PC-3 (cell line): Measurements from ENCODE around the gene GPR68. TPM values are rescaled to one million over a fixed set of nuclear protein-coding genes. Genes with fewer than 3 reads are reported as not detected.

Experiments used
- ATAC-seq: fragments of 200-7000 bp; cut with Tn5 transposase; 2 replicates; pipeline ENCODE4 v1.9.1; 2020; ENCODE audit warnings: mild to moderate bottlenecking, moderate library complexity
- BruUV-seq: library from RNA; stranded (reverse); fragments of 400-500 nt; replicated peaks from 2 replicates; lab custom pipeline; 2021; lab: Mats Ljungman, UMichigan
- CTCF ChIA-PET: fragments of 300-600 bp; sonication (Branson Sonifier 250); formaldehyde crosslinking; loops from one replicate; lab custom pipeline; 2022; ENCODE audit warnings: antibody characterized with exemption; lab: Charles Lee
- POLR2A ChIA-PET: fragments of 300-600 bp; sonication (Branson Sonifier 250); formaldehyde crosslinking; loops from one replicate; lab custom pipeline; 2022; ENCODE audit warnings: antibody characterized with exemption; ENCODE audit not compliant: unreplicated experiment; lab: Charles Lee
- DNase-seq: peaks from one replicate; pipeline ENCODE4 v3.0.0-alpha.2; 2015
- H2AFZ ChIP-seq: fragments of 300-600 bp; sonication (generic); 2 replicates; pipeline ENCODE4 v1.6.0; 2016; ENCODE audit warnings: antibody characterized with exemption, low read length
- H3F3A ChIP-seq: fragments of 300-600 bp; sonication (generic); one replicate; pipeline ENCODE4 v1.6.0; 2017; ENCODE audit warnings: antibody characterized with exemption, low read length, control low read depth, mild to moderate bottlenecking; ENCODE audit not compliant: unreplicated experiment
- H3K27ac ChIP-seq: fragments of 300-600 bp; sonication (generic); 2 replicates; pipeline ENCODE4 v1.5.1; 2016; ENCODE audit warnings: mild to moderate bottlenecking, low read length
- H3K27me3 ChIP-seq: fragments of 300-600 bp; sonication (generic); 2 replicates; pipeline ENCODE4 v1.6.1; 2016; ENCODE audit warnings: low read length, mixed read lengths
- H3K36me3 ChIP-seq: fragments of 300-600 bp; sonication (generic); 2 replicates; pipeline ENCODE4 v1.6.1; 2016; ENCODE audit warnings: low read depth, mixed run types, low read length, mixed read lengths
- H3K4me1 ChIP-seq: fragments of 300-600 bp; sonication (generic); 2 replicates; pipeline ENCODE4 v1.5.1; 2016; ENCODE audit warnings: low read length; ENCODE audit not compliant: insufficient read depth
- H3K4me2 ChIP-seq: fragments of 300-600 bp; sonication (generic); 2 replicates; pipeline ENCODE4 v1.6.0; 2016; ENCODE audit warnings: low read length
- H3K4me3 ChIP-seq: fragments of 300-600 bp; sonication (generic); 2 replicates; pipeline ENCODE4 v1.5.1; 2016; ENCODE audit warnings: mild to moderate bottlenecking, low read length, mixed read lengths
- H3K79me2 ChIP-seq: fragments of 300-600 bp; sonication (generic); 2 replicates; pipeline ENCODE4 v1.6.1; 2017; ENCODE audit warnings: low read length, mixed read lengths
- H3K9ac ChIP-seq: fragments of 300-600 bp; sonication (generic); 2 replicates; pipeline ENCODE4 v1.6.0; 2016; ENCODE audit warnings: mild to moderate bottlenecking, low read length
- H3K9me2 ChIP-seq: fragments of 300-600 bp; sonication (generic); replicated peaks from 2 replicates; pipeline ENCODE4 v1.6.1; 2016; ENCODE audit warnings: mixed run types, low read length, mixed read lengths
- H3K9me3 ChIP-seq: fragments of 300-600 bp; sonication (generic); 2 replicates; pipeline ENCODE4 v1.6.1; 2016; ENCODE audit warnings: low read length, mixed read lengths
- H4K20me1 ChIP-seq: fragments of 300-600 bp; sonication (generic); 2 replicates; pipeline ENCODE4 v1.6.1; 2016; ENCODE audit warnings: low read length, mixed read lengths
- EZH2 ChIP-seq: fragments of 300-600 bp; sonication (generic); IDR thresholded peaks from one replicate; pipeline ENCODE4 v1.6.1; 2017; ENCODE audit warnings: antibody characterized with exemption, mild to moderate bottlenecking, low read length; ENCODE audit not compliant: unreplicated experiment
- EZH2phosphoT487 ChIP-seq: fragments of 300-600 bp; sonication (generic); IDR thresholded peaks from 2 replicates; pipeline ENCODE4 v1.6.1; 2018; ENCODE audit warnings: mild to moderate bottlenecking, antibody characterized with exemption, low read length, borderline replicate concordance
- intact Hi-C: fragments of 100-400 bp; cut with micrococcal nuclease; formaldehyde crosslinking; loops from 2 replicates; pipeline ENCODE4 v1.9.0; 2023
- total RNA-seq: library from RNA; depleted of rRNA; stranded (reverse); fragments of >200 nt; gene quantifications from 2 replicates; pipeline ENCODE4 v1.2.3, GENCODE V29; 2014
- TF ChIP-seq, protein P1 (sequence below): fragments of 300-600 bp; sonication (generic); conservative IDR thresholded peaks from 2 replicates; pipeline ENCODE4 v1.5.1; 2017; ENCODE audit warnings: antibody characterized with exemption, low read depth, mild to moderate bottlenecking, low read length

GPR68 gene
- total RNA-seq, 1 experiment from 2014 or later: 1.5 TPM

GRCh38 chr14:91272341-91273272 lies 28.1 kb upstream of the GPR68 start:
- no peak overlapping the region for H2AFZ ChIP-seq
- no peaks in the 10 kb centered on the region for H3F3A ChIP-seq
- H4K20me1 ChIP-seq: no peaks in the 10 kb centered on the region
- CTCF ChIA-PET: interaction anchor here (0.5 kb wide), 1 partner anchor 100 kb away, joined by 4 read pairs; no protein-coding TSS in a partner anchor
- no TSS peak for BruUV-seq
- no peak overlapping the region for H3K9ac ChIP-seq
- POLR2A ChIA-PET: no interaction called here
- no peaks in the 10 kb centered on the region for H3K27me3 ChIP-seq
- H3K4me2 ChIP-seq: no peak overlapping the region
- no peak overlapping the region for H3K27ac ChIP-seq
- intact Hi-C loops: no loop called here
- DNase-seq (no peak), ATAC-seq (no peak)
- no peaks in the 10 kb centered on the region for H3K9me2 ChIP-seq
- TF ChIP-seq EZH2phosphoT487: no peak
- TF ChIP-seq, protein P1, sequence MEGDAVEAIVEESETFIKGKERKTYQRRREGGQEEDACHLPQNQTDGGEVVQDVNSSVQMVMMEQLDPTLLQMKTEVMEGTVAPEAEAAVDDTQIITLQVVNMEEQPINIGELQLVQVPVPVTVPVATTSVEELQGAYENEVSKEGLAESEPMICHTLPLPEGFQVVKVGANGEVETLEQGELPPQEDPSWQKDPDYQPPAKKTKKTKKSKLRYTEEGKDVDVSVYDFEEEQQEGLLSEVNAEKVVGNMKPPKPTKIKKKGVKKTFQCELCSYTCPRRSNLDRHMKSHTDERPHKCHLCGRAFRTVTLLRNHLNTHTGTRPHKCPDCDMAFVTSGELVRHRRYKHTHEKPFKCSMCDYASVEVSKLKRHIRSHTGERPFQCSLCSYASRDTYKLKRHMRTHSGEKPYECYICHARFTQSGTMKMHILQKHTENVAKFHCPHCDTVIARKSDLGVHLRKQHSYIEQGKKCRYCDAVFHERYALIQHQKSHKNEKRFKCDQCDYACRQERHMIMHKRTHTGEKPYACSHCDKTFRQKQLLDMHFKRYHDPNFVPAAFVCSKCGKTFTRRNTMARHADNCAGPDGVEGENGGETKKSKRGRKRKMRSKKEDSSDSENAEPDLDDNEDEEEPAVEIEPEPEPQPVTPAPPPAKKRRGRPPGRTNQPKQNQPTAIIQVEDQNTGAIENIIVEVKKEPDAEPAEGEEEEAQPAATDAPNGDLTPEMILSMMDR: no peak
- TF ChIP-seq EZH2: no peak
- H3K36me3 ChIP-seq: peaks cover 4% of the 10 kb centered on the region; the same call in 1 of the 2 replicates
- H3K79me2 ChIP-seq: no peaks in the 10 kb centered on the region
- no peaks in the 10 kb centered on the region for H3K9me3 ChIP-seq
- no peaks in the 10 kb centered on the region for H3K4me1 ChIP-seq
- no peak overlapping the region for H3K4me3 ChIP-seq

GRCh38 chr14:91271639-91272038 lies 27.1 kb upstream of the GPR68 start:
- DNase-seq (no peak), ATAC-seq (no peak)
- H2AFZ ChIP-seq: no peak overlapping the region
- H3K9me3 ChIP-seq: no peaks in the 10 kb centered on the region
- BruUV-seq: no TSS peak
- POLR2A ChIA-PET: no interaction called here
- no peak overlapping the region for H3K9ac ChIP-seq
- no peaks in the 10 kb centered on the region for H4K20me1 ChIP-seq
- H3K4me2 ChIP-seq: no peak overlapping the region
- H3K4me1 ChIP-seq: no peaks in the 10 kb centered on the region
- no peaks in the 10 kb centered on the region for H3K36me3 ChIP-seq
- no peaks in the 10 kb centered on the region for H3K27me3 ChIP-seq
- intact Hi-C loops: no loop called here
- H3K9me2 ChIP-seq: no peaks in the 10 kb centered on the region
- H3F3A ChIP-seq: no peaks in the 10 kb centered on the region
- no peak overlapping the region for H3K27ac ChIP-seq
- TF ChIP-seq EZH2phosphoT487: no peak
- TF ChIP-seq, protein P1: no peak
- TF ChIP-seq EZH2: no peak
- no peaks in the 10 kb centered on the region for H3K79me2 ChIP-seq
- CTCF ChIA-PET: interaction anchor here (0.5 kb wide), 1 partner anchor 99 kb away, joined by 4 read pairs; no protein-coding TSS in a partner anchor
- no peak overlapping the region for H3K4me3 ChIP-seq

- no peak overlapping the region for H3K27ac ChIP-seq
- H4K20me1 ChIP-seq: no peaks in the 10 kb centered on the region
- POLR2A ChIA-PET: no interaction called here
- DNase-seq: no peak
- no peaks in the 10 kb centered on the region for H3F3A ChIP-seq
- peak; percentile 42; the same call in 1 of the 2 replicates for ATAC-seq
- H3K4me3 ChIP-seq: no peak overlapping the region
- intact Hi-C loops: no loop called here
- H3K4me2 ChIP-seq: no peak overlapping the region
- no peaks in the 10 kb centered on the region for H3K27me3 ChIP-seq
- no peak overlapping the region for H3K9ac ChIP-seq
- no peaks in the 10 kb centered on the region for H3K36me3 ChIP-seq
- H3K4me1 ChIP-seq: no peaks in the 10 kb centered on the region
- TF ChIP-seq, protein P1: no peak
- TF ChIP-seq EZH2phosphoT487: no peak
- no peak for TF ChIP-seq EZH2
- H2AFZ ChIP-seq: no peak overlapping the region
- H3K79me2 ChIP-seq: no peaks in the 10 kb centered on the region
- no TSS peak for BruUV-seq
- CTCF ChIA-PET: no interaction called here
- H3K9me2 ChIP-seq: no peaks in the 10 kb centered on the region
- H3K9me3 ChIP-seq: no peaks in the 10 kb centered on the region
These were observed 26.1 kb upstream of the GPR68 start for GRCh38 chr14:91270619-91271018.
